ENCODE data around the gene PAFAH1B1.

Gene PAFAH1B1

DNA sequence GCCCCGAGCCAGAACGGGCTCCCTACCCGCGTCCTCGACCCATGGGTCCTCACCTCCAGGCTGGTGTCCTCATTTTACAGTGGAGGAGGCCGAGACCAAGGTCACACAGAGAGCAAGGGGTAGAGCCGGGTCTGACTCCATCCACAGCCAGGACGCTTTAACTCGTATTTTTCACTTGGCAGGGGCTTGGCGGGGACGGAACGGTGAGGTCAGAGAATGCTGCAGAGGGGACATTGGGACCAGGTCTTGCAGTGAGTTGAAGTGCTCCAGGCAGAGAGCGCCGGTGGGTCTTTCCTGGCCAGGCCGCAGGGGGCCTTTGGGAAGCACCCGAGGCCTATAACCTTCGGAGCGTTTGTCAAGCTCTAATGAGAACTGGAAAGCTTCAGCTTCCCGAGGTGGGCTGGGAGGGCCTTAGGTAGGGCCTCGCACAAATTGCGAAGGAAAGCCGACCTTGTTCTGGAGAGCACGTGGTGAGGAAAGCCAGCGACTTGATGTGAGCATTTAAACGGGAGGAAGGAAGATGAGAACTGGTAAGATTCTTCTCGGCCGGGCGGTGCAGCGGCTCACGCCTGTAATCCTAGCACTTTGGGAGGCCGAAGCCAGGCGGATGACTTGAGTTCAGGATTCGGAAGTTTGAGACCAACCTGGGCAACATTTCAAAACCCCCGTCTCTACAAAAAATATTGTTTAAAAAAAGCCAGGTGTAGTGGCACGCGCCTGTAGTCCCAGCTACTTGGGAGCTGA, 119.0 kb downstream of the PAFAH1B1 start:
- in situ Hi-C loops (cut with MboI; ENCODE audit: low sequenced_read_pairs) = no loop called here

DNA sequence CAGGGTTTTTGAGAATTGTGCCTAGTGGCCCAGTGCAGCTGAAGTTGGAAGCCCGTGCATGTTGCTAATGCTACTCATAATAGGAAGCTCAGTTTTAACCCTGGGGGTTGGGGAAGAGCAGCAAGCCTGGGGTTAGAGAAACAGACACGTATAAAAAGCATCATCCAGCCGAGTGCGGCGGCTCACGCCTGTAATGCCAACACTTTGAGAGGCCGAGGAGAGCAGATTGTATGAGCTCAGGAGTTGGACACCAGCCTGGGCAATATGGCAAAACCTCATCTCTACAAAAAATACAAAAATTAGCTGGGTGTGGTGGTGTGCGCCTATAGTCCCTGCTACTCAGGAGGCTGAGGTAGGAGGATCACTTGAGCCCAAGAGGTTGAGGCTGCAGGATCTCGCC, 120.4 kb downstream of the PAFAH1B1 start:
- in situ Hi-C loops (cut with MboI; ENCODE audit: low sequenced_read_pairs) = no loop called here

DNA sequence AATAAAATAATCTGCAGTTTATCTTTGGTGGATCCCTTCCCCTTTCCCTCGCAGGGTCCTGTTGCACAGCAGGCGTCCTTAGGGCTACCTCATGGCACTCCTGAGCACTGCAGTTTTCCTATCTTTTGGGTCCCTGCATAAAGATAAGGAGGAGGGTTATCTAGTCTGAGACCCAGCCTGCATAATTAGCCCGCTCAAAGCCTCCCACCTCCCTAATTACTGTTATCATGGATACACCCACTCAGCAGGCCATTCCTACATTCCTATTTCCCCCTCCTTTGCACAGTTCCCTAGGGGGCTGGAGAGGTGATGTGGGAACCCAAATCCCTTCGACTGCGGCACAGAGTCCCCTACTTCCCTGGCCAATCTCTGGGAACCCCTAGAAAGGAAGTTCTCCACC, 123.2 kb downstream of the PAFAH1B1 start:
- in situ Hi-C loops (cut with MboI; ENCODE audit: low sequenced_read_pairs) = no loop called here

DNA sequence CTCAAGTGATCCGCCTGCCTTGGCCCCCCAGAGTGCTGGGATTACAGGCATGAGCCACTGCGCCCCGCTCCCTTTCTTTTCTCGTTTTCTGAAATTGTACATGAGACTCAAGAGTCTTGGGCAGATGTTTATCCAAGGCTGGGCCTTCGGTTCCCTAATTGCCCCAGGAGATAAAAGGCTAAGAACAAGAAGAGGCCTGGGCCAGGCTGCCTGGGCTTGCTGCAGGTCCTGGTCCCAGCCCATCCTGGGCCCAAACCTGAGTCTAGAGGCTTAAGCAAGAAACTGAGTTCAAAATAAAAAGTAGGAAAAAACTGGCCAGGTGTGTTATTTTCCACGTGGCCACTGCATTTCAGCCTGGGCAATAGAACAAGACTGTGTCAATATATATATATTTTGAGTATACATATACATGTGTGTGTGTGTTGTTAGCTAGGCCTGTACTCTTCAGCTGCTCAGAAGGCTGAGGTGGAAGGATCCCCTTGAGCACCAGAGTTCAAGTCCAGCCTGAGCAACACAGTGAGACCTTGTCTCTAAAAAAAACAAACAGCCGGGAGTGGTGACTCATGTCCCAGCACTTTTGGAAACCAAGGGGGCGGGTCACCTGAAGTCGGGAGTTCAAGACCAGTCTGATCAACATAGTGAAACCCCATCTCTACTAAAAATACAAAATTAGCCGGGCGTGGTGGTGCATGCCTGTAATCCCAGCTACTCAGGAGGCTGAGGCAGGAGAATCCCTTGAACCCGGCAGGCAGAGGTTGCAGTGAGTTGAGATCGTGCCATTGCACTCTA, 124.9 kb downstream of the PAFAH1B1 start:
- in situ Hi-C loops (cut with MboI; ENCODE audit: low sequenced_read_pairs) = no loop called here

DNA sequence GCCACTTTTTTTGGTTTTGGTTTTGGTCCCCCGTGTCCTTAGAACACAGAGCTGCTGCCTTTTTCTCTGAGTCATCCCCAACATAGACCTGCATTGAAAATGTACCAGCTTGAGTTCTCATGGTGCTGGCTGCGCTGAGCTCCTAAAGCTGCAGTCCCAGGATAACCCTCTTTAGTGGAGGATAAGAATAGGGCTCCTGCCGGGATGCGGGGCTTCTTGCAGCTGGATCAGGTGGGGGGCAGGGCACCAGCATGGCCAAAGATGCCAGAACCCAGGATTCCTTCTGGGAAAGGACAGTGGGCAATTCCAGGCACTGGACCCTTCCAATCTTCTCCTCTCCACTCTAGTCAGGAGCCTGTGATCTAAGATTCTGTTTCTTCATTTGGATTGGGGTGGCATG, 126.4 kb downstream of the PAFAH1B1 start:
- in situ Hi-C loops (cut with MboI; ENCODE audit: low sequenced_read_pairs) = no loop called here

DNA sequence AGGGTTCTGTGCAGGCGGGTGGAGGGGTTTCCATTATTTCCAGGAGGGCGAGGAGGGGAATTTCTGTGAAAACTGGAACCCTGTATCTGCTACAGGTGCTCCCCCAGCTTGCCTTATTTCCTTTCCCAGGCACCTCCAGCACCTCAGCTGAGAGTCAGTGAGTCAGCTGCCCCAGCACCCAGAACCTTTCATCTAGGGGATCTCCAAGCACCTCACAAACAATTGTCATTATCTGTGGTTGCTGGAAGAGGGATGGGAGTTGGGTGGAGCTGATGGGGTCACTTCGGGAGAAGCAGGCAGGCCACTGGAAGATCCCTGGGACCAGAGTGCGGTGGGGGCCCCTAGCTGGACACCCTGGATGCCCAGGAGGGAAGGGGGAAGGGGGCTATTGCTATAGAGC, 128.1 kb downstream of the PAFAH1B1 start:
- in situ Hi-C loops (cut with MboI; ENCODE audit: low sequenced_read_pairs) = no loop called here

DNA sequence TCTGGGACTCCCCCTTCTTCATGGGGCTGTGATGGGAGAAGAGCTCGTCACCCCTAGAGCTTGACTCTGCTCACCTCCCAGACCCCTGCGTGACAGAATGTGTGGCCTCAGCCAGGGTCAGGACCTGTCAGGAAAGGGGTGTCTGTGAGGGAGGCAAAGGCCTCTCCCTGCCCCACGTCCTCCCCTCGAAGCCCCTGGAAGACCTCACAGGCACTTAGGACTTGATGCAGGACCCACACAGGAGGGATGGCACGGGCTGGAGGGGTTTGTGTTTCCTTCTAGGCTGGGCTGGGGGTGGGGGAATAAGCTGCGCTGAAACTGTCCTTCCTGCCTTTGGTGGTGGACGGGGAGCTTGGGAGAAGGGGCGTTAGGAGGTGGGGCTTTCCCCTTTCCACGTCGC, 129.2 kb downstream of the PAFAH1B1 start:
- in situ Hi-C loops (cut with MboI; ENCODE audit: low sequenced_read_pairs) = no loop called here

DNA sequence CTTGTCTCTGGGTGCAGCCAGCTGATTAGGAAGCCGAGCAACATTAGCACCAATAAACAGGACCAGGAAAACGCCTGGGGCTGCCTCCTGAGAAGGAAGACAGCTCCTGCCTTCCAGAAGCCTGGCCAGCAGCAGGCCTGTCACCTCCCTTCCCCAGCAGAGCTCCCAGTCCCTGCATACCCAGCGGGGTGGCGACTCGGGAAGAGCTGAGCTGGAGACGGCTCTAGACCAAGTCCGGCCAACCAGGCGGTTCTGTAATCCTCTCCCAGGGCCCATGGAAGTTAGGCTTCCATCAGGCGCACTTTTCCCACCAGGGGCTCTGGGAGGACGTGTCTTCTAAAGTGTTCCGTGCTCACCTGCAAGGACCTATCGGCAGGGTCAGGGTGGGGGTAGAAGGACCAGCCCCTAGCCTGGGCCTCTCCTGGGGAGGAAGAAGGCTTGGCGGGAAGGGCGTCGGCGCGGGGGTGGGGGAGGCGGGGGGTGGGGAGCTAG, 130.1 kb downstream of the PAFAH1B1 start:
- in situ Hi-C loops (cut with MboI; ENCODE audit: low sequenced_read_pairs) = no loop called here

DNA sequence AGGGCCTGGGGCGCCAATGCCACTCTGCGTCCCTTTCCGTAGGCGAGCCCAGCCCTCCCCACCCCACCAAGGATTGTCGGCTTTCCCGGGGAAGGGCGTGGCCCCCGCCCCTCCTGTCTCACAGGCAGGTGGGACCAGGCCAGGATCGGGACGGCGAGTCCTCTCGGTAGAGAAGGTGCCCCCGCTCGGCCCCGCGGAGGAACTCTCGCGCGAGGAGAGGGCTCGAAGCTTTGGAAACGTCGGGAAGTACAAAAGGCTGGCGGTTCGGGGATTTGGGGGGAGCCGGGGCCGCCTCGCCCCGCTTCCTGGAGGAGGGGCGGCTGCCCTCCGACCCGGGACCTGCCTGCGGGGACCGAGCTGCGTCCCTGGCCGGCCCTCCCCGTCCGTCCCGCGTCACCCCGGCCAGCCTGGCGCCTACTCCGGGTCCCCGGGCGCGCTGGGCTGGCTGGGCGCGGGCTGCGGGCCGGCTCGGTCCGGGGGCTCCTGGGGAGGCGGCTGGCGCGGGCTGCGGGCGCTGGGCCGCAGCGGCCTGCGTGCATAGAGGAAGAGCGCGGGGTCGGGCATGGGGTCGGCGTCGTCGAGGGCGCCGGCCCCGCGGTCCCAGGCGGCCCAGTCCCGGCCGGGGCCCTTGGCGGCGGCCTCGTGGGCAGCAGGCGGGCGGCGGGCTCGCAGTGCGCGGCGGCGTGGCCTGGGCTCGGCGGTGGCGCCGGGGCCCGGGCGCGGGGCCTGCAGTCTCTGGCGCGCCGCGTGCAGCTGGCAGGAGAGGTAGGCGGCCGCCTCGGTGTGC, 130.7 kb downstream of the PAFAH1B1 start:
- in situ Hi-C loops (cut with MboI; ENCODE audit: low sequenced_read_pairs) = no loop called here

DNA sequence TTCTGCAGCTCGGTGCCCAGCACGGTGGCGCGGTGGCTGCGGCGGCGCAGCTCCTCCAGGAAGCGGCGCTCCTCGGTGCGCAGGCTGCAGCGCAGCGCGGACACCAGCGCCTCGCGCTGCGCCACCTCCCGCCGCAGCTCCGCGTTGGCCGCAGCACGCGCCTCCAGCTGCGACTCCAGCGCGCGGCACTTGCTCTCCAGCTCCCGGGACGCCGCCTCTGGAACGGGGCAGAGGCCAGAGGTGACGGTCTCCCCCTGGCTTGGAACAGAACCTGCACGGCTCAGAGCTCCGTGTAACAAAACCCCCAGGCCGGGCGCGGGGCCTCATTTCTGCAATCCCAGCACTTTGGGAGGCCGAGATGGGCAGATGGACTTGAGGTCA, 131.3 kb downstream of the PAFAH1B1 start:
- in situ Hi-C loops (cut with MboI; ENCODE audit: low sequenced_read_pairs) = no loop called here

DNA sequence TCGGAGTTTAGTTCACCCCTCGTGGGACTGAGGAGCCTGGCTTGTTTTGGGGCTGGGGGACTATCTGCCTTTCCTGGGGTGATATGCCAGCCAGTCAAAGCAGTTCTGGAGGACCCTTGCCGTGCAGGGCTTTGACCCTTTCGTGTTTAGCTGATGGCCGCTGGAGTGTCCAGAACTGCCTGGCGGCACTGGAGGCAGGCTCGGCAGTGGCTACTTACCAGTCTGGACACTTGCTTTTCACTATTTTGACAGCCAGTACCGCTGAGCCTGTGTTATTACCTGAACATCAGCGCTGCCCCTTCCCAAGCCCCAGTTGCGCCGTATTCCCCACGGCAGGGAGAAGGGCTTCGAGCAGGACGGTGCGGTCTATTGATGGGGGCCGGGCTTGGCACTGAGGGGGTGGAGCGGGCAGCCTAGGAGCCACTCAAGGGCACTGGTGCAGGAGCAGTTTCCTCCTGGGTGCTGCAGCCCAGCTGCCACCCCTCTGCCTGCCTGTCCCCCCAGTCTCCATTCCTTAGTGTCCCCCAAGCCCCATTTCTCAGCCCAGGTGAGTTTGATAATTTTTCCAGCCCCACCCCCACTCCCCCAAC, 137.4 kb downstream of the PAFAH1B1 start:
- in situ Hi-C loops (cut with MboI; ENCODE audit: low sequenced_read_pairs) = no loop called here

DNA sequence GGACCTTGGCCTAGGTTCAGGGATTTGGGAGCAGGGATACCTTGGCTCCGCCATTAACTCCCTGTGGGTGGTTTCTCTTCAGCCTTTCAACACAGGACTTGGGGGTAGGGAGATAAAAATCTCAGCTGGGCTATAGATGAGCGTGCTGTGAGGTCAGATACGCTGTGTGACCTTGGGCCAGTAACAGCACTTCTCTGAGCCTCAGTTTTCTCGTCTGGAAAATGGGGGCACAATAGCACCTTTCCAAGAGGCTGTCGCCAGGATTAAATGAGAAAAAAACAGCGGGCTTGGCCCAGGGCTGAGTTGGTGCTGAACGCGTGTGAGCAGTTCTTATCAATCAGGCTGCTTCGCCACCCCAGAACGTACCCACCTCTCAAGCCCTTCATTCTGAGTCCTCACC, 138.4 kb downstream of the PAFAH1B1 start:
- in situ Hi-C loops (cut with MboI; ENCODE audit: low sequenced_read_pairs) = no loop called here

DNA sequence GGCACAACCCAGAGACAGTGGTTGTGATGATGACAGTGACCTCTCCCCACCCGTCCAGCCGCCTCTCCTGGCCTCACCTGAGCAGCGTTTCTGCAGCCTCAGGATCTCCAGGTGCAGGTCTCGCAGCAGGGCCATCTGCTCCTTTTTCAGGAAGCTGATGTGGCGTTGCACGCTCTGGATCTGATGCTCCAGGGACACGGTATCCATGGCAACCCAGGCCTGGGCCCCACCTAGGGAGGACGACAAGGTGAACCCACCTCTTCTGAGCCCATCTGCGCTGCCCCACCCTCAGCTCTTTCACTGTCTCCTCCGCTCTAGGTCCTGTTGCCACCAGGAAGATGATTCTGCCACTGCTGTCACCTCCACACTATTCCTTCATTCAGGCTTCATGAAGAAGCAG, 141.5 kb downstream of the PAFAH1B1 start:
- in situ Hi-C loops (cut with MboI; ENCODE audit: low sequenced_read_pairs) = no loop called here
